ENCODE measurements around the gene ILKAP.

DNA sequence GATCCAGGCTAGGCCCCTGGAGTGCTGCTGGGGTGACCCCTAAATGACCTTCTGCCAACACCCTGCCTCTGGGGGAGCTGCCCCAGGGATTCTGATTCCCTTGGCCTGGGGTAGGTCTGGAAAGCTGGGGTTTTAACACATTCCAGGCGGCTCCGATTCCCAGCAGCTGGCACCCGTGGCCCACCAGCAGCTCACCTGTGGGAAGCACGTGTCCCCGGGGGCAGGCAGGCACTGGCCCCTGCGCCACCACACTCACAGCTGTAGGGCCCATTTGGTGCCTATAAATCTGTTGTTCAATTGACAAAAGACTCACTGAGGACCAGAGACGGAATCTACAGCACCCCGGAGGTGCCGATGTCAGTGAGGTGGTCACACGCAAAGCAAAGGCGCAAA is 69.1 kb downstream of the ILKAP start:
- TF ChIP-seq CTCF (IDR thresholded peaks at IDR 0.05): no peak
- no peak for TF ChIP-seq POLR2AphosphoS5 (IDR thresholded peaks at IDR 0.05)
